ENCODE results near the gene EID1.

- no peak for TF ChIP-seq CTCF (conservative IDR thresholded peaks at IDR 0.05; ENCODE audit: low read length)
- no peak for TF ChIP-seq EZH2phosphoT487 (IDR thresholded peaks at IDR 0.05; ENCODE audit: borderline replicate concordance, low read depth, low read length)
Measured at GRCh38 chr15:48866141-48866563, 11.8 kb upstream of the EID1 start.
